Measurements from ENCODE around the gene NT5C2.
"Not testable (repeated sequence)": the region's sequence is repeated elsewhere in the genome, so short reads cannot be mapped to it uniquely, and the experiment has no call there.

NT5C2 gene

GRCh38 chr10:103199488-103199887 lies 6.4 kb upstream of the NT5C2 start:
- DNase-seq, result peak; percentile 58 to 87

GRCh38 chr10:103198648-103199047 lies 5.6 kb upstream of the NT5C2 start:
- DNase-seq, result no peak

- no peak for DNase-seq
Measured at GRCh38 chr10:103197903-103198302, 4.8 kb upstream of the NT5C2 start.

DNA sequence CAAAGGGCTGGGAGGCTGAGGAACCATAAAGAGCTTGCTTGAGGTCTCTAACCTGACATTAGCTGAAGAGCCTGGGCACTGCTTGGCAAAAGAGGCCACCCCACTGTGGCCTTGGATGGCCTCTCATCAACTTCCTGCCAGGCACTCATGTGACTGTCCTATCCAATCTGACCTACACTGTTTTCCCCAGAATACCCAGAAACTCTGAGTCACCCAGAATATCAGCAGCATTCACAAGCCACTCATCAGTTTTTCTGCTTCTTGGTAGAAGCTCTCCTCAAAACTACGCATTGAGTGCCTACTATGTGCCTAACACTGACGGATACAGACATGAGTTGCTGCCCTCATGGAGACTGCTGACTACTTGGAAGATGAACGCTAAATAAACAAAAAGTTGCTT lies 4.1 kb upstream of the NT5C2 start:
- DNase-seq, result peak; percentile 89 to 92

DNA sequence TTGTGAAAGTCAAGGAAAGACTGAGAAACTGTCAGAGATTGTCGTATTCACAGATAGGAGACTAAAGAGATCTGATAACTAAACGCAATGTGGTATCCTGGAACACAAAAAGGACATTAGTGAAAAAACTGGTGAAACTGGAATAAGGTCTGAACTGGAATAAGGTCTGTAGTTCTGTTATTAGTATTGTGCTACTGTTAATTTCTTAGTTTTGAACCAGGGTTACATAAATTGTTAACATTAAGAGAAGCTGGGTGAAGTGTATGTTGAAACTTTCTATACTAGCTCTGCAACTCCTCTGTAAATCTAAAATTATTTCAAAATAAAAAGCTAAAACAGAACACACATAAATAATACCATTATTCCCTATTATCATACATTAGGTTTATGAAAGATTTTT lies 3.4 kb upstream of the NT5C2 start:
- DNase-seq, result peak in 1 of 2 donors; percentile 51

- peak; percentile 32 to 40 for DNase-seq
Measured at GRCh38 chr10:103193820-103194529, 903 bp upstream of the NT5C2 start.

DNA sequence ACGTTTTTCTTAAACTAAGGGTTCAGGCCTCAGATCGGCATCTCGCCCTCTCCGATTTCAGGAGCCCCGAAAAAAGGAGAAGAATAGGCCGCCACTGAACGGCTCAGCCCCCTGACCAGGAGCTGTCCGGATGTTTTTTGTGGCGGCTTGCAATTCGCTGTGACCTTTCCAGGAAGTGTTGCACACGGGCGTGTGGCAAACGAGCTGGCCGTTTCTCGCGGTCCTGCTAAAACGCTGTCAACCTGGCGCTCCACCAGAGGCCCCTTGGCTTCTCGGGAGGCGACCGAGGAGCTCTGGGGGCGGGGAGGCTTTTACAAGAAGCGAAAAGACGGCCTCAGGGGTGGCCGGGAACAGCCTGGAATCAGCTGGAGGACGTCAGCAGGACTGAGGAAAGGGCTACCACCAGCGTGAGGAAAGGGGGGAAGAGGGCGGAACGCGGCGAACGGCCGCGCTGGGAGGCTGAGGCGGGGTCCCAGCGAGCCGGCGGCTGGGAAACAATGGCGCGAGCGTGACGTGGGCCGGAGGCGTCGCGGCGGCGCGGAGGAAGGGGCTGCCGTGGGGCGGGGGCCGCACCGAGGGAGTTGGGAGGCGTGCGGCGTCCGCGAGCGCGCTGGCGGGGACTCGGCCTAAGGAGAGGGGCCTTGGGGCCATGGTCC lies 493 bp downstream of the NT5C2 start:
- peak; percentile 86 to 91 for DNase-seq

GRCh38 chr10:103192089-103192450 lies 1.0 kb downstream of the NT5C2 start:
- DNase-seq, result no peak

DNA sequence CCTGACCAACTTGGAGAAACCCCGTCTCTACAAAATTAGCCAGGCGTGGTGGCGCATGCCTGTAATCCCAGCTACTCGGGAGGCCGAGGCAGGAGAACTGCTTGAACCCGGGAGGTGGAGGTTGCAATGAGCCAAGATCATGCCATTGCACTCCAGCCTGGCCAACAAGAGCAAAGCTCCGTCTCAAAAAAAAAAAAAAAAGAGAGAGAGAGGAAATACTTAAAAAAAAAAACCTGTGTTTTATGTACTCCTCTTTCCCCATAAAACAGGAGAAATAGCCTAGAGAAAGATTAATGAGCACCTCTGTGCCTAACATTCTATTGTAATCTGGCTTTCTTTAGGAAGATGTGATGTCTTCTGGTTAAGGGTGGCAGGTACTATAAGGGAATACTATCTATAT lies 1.9 kb downstream of the NT5C2 start:
- DNase-seq, result not testable (repeated sequence)

DNA sequence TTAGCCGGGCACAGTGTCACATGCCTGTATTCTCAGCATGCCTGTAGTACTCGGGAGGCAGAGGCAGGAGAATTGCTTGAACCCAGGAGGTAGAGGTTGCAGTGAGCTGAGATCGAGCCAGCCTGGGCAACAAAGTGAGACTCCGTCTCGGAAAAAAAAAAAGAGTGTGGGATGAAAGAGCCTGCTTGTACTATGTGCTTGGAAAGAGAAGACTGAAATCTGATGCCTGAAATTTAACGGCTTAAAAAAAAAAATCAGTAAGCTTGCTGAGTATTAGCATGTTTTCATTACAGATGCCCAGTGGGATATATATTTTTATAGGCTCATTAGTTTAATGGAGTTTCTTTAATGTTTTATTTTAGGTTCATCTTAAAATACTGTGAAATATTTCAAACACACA lies 4.2 kb downstream of the NT5C2 start:
- DNase-seq, result no peak

DNA sequence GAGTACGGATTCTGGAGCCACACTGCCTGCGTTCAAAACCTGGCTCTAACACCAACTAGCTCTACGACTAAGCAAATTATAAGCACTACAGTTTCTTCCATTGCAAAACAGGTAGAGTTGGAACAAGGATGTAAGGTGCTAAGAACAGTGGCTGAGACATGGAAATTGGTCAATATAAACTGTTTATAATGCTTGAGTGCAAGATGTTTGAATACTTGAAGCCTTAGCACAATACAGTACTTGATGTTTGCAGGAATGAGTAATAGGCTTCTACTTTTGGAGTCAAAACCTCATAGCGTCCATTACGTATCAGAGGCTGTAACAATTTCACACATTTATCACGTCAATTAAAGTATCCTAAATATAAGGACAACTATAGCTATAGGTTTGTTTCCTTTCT lies 6.9 kb downstream of the NT5C2 start:
- DNase-seq, result no peak

DNA sequence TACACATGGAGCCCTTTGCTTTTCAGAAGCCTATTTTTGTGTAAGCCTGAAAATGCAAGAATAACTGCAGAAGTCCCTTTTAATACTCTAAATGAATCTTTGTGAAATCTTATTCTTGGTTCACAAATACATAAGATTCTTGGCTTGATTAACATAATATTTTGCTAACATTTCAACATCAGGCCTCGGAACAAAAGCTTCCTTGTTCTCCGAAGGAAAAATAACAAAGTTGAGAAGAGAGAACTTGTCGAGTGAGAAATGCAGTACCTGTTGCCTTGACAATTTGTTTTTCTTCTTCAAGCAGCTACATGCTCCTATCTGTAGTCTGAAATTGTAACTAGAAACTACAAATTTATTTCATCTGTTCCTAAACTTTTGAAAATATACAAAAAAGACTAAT lies 8.5 kb downstream of the NT5C2 start:
- peak; percentile 16 to 51 for DNase-seq

GRCh38 chr10:103183991-103184451 lies 9.1 kb downstream of the NT5C2 start:
- DNase-seq, result not testable (repeated sequence)

GRCh38 chr10:103181244-103181643 lies 11.8 kb downstream of the NT5C2 start:
- peak; percentile 39 to 54 for DNase-seq

DNA sequence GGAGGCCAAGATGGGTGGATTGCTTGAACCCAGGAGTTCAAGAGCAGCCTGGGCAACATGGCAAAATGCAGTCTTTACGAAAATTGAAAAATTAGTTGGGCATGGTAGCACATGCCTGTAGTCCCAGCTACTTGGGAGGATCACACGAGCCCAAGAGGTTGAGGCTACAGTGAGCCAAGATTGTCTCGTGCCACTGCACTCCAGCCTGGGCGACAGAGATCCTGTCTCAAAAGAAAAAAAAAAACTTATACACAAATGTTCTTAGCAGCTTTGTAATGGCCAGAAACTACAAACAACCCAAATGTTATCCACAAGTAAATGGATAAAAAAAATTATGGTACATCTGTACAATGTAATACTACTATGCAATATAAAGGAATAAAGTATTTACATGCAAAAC lies 12.6 kb downstream of the NT5C2 start:
- DNase-seq, result no peak

DNA sequence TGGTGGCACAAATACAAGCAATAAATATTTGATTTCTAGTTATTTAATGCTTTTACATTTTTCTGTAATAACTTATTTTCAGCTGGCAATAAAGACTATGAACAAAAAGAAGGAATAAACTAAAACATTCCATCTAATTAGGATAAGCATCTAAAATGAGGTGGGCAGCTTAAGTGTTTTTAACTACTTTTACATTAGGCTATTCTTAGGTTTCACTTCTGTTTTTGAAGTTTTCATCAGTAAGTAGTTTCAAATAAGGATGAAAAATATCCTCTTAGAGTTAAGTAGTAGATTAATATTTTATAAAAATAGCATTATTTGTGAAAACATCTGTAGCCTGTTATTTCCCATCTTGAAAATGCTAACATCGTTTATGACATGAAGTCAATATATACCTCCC lies 15.9 kb downstream of the NT5C2 start:
- DNase-seq, result no peak

- DNase-seq, result no peak
Measured at GRCh38 chr10:103175580-103176285, 17.3 kb downstream of the NT5C2 start.

- not testable (repeated sequence) for DNase-seq
Measured at GRCh38 chr10:103174324-103174723, 18.7 kb downstream of the NT5C2 start.

GRCh38 chr10:103171278-103171677 lies 21.8 kb downstream of the NT5C2 start:
- no peak for DNase-seq

DNA sequence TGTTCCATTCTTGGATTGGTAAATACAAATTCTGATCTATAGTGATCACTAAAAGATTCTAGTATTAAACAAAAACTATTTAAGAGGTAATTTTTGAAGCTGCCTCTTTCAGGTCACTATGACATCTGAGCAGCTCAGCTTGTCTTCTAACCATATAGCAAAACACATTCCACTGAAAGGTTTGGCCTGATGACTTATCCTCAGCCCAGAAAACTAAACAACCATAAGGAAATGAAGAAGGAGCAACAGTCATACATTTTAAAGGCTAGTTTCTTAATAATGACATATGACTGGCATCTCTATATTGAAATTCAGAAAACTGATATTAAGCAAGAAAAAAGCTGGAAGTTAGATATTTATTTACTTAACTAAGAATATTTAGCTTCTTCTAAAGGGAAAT lies 24.6 kb downstream of the NT5C2 start:
- peak; percentile 12 to 42 for DNase-seq

GRCh38 chr10:103167554-103167953 lies 25.5 kb downstream of the NT5C2 start:
- DNase-seq, result not testable (repeated sequence)

DNA sequence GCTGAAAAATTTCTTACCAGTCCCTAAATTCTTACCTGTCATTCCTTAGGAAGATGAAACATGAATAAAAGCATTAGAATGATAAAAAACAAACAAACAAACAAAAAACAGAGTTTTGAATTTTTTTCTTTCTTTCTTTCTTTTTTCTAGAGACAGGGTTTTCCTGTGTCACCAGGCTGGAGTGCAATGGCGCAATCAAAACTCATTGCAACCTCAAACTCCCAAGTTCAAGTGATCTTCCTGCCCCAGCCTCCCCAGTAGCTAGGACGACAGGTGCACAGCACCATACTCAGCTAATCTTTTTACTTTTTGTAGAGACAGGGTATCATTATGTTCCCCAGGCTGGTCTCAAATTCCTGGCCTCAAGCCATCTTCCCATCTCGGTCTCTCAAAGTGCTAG lies 26.5 kb downstream of the NT5C2 start:
- DNase-seq, result no peak

- not testable (repeated sequence) for DNase-seq
Measured at GRCh38 chr10:103163766-103164403, 29.2 kb downstream of the NT5C2 start.
